Stimulated activated CD4-positive, alpha-beta T cell treated with anti-CD3 and anti-CD28 coated beads, Interleukin-2, amount 100 ng/mL, for 48 hours (primary cell): Measurements from ENCODE around the gene WWC1.

Experiments used
- DNase-seq, 2 donors: peaks; one replicate each; pipeline ENCODE4 v3.0.0-alpha.2; 2020

Gene WWC1

GRCh38 chr5:168365581-168366081, 74.2 kb downstream of the WWC1 start:
- DNase-seq: no peak

GRCh38 chr5:168366116-168366515, 74.7 kb downstream of the WWC1 start:
- DNase-seq: no peak

- no peak for DNase-seq
These were observed 77.4 kb downstream of the WWC1 start for GRCh38 chr5:168368854-168369253.

GRCh38 chr5:168370831-168371230, 79.4 kb downstream of the WWC1 start:
- no peak for DNase-seq

- no peak for DNase-seq
These were observed 81.0 kb downstream of the WWC1 start for GRCh38 chr5:168372356-168372946.

GRCh38 chr5:168374532-168374931, 83.1 kb downstream of the WWC1 start:
- no peak for DNase-seq

GRCh38 chr5:168375214-168375613, 83.8 kb downstream of the WWC1 start:
- no peak for DNase-seq

GRCh38 chr5:168377525-168377924, 86.1 kb downstream of the WWC1 start:
- no peak for DNase-seq

- no peak for DNase-seq
These were observed 87.3 kb downstream of the WWC1 start for GRCh38 chr5:168378741-168379140.

GRCh38 chr5:168382421-168382820, 91.0 kb downstream of the WWC1 start:
- DNase-seq: no peak

- DNase-seq: no peak
These were observed 99.0 kb downstream of the WWC1 start for GRCh38 chr5:168390491-168390890.

- DNase-seq: no peak
These were observed 102.3 kb downstream of the WWC1 start for GRCh38 chr5:168393773-168394172.

GRCh38 chr5:168400429-168401220, 109.2 kb downstream of the WWC1 start:
- no peak for DNase-seq

- no peak for DNase-seq
These were observed 109.8 kb downstream of the WWC1 start for GRCh38 chr5:168401226-168401625.

- no peak for DNase-seq
These were observed 110.4 kb downstream of the WWC1 start for GRCh38 chr5:168401880-168402279.

- DNase-seq: no peak
These were observed 112.9 kb downstream of the WWC1 start for GRCh38 chr5:168404365-168404764.

- DNase-seq: no peak
These were observed 115.8 kb downstream of the WWC1 start for GRCh38 chr5:168407211-168407610.

- DNase-seq: no peak
These were observed 117.3 kb downstream of the WWC1 start for GRCh38 chr5:168408561-168409305.

- DNase-seq: peak; percentile 21 to 24
These were observed 118.4 kb downstream of the WWC1 start for GRCh38 chr5:168409591-168410458.

GRCh38 chr5:168411871-168412270, 120.4 kb downstream of the WWC1 start:
- DNase-seq: no peak

- DNase-seq: no peak
These were observed 121.6 kb downstream of the WWC1 start for GRCh38 chr5:168413062-168413461.

- no peak for DNase-seq
These were observed 122.2 kb downstream of the WWC1 start for GRCh38 chr5:168413596-168413995.

GRCh38 chr5:168415401-168415800, 124.0 kb downstream of the WWC1 start:
- no peak for DNase-seq
